Loucy (cell line): ENCODE data around the gene CACHD1.

Experiments used
- H2AFZ ChIP-seq: fragments of 200-600 bp; sonication (generic); 2 replicates; pipeline ENCODE4 v1.6.0; 2016; ENCODE audit warnings: antibody characterized with exemption, mild to moderate bottlenecking, low read length, moderate library complexity
- H3F3A ChIP-seq: fragments of 200-600 bp; 2 replicates; pipeline ENCODE4 v1.6.0; 2016; ENCODE audit warnings: antibody characterized with exemption, low read depth, mild to moderate bottlenecking
- H3K27me3 ChIP-seq: fragments of 200-600 bp; sonication (generic); 2 replicates; pipeline ENCODE4 v1.6.1; 2014; ENCODE audit warnings: low read length, mild to moderate bottlenecking; ENCODE audit not compliant: insufficient read depth, poor library complexity, severe bottlenecking
- H3K36me3 ChIP-seq: fragments of 200-600 bp; sonication (generic); 2 replicates; pipeline ENCODE4 v1.6.1; 2016; ENCODE audit warnings: low read length; ENCODE audit not compliant: insufficient read depth
- H3K4me1 ChIP-seq: fragments of 200-600 bp; sonication (generic); 2 replicates; pipeline ENCODE4 v1.5.1; 2014; ENCODE audit warnings: low read length, mild to moderate bottlenecking; ENCODE audit not compliant: insufficient read depth, poor library complexity, severe bottlenecking
- H3K4me2 ChIP-seq: fragments of 200-600 bp; sonication (generic); 2 replicates; pipeline ENCODE4 v1.6.0; 2014; ENCODE audit warnings: antibody characterized with exemption, low read length, low read depth, mild to moderate bottlenecking; ENCODE audit not compliant: poor library complexity, severe bottlenecking
- H3K4me3 ChIP-seq: fragments of 200-600 bp; sonication (generic); 2 replicates; pipeline ENCODE4 v1.5.1; 2014; ENCODE audit warnings: low read length, mild to moderate bottlenecking, mixed read lengths; ENCODE audit not compliant: poor library complexity, severe bottlenecking
- H3K79me2 ChIP-seq: fragments of 200-600 bp; sonication (generic); 2 replicates; pipeline ENCODE4 v1.6.1; 2014; ENCODE audit warnings: low read length; ENCODE audit not compliant: insufficient read depth
- H3K9ac ChIP-seq: fragments of 200-600 bp; sonication (generic); 2 replicates; pipeline ENCODE4 v1.6.0; 2014; ENCODE audit warnings: mild to moderate bottlenecking, low read depth, low read length, moderate library complexity; ENCODE audit not compliant: poor library complexity, severe bottlenecking
- H3K9me2 ChIP-seq: fragments of 200-600 bp; sonication (generic); replicated peaks from 2 replicates; pipeline ENCODE4 v1.6.1; 2016; ENCODE audit warnings: low read depth, low read length, mixed read lengths
- H3K9me3 ChIP-seq: fragments of 200-600 bp; sonication (generic); 2 replicates; pipeline ENCODE4 v1.6.1; 2014; ENCODE audit warnings: mild to moderate bottlenecking, antibody characterized with exemption, low read length, low read depth; ENCODE audit not compliant: insufficient read depth
- H4K20me1 ChIP-seq: fragments of 200-600 bp; sonication (generic); 2 replicates; pipeline ENCODE4 v1.6.0; 2014; ENCODE audit warnings: antibody characterized with exemption, low read length, mild to moderate bottlenecking; ENCODE audit not compliant: insufficient read depth, poor library complexity, severe bottlenecking
- EZH2phosphoT487 ChIP-seq: fragments of 200-600 bp; IDR thresholded peaks from 2 replicates; pipeline ENCODE4 v1.6.1; 2018; ENCODE audit warnings: antibody characterized with exemption, mild to moderate bottlenecking, moderate library complexity, borderline replicate concordance
- TF ChIP-seq, protein P1 (sequence below): fragments of 200-600 bp; sonication (generic); conservative IDR thresholded peaks from 2 replicates; pipeline ENCODE4 v1.5.1; 2014; ENCODE audit warnings: mild to moderate bottlenecking, antibody characterized with exemption, low read length

CACHD1 gene

DNA sequence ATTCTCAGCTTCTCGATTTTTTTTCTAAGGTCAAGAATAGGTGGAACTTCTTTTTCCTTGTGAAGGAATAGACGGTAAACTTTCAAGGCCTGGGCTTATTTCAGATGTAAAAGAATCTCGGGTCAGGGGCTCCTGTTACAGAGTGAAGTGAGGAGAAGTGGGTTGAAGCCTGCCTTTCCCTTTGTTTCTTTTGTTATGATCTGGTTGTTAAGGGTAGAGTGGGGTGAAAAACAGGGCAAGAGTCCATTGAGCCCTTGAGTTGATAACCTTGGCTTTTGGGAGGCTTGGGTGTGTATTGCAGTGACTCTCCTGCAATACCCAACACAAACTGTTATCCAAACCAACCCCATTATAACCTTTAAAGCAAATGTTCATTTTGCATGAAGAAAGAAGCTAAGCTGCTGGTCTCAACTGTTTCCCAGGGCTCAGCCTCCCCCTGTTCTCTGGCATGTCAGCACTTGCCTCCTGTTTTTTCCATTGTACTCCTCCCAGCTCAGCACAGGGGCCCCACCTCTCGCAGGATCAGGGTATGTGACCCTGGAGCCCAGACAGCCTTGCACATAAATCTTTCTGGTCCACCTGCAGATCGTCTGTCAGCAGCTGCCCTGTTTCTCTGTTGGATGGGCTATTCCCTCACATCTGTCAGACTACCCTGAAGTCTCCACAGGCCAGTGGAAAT lies 102.4 kb downstream of the CACHD1 start:
- H3K4me3 ChIP-seq = no peak overlapping the region
- no peak overlapping the region for H3K4me2 ChIP-seq
- no peaks in the 10 kb centered on the region for H3K9me3 ChIP-seq
- no peaks in the 10 kb centered on the region for H3F3A ChIP-seq
- no peaks in the 10 kb centered on the region for H3K9me2 ChIP-seq
- no peaks in the 10 kb centered on the region for H4K20me1 ChIP-seq
- no peaks in the 10 kb centered on the region for H3K36me3 ChIP-seq
- TF ChIP-seq, protein P1, sequence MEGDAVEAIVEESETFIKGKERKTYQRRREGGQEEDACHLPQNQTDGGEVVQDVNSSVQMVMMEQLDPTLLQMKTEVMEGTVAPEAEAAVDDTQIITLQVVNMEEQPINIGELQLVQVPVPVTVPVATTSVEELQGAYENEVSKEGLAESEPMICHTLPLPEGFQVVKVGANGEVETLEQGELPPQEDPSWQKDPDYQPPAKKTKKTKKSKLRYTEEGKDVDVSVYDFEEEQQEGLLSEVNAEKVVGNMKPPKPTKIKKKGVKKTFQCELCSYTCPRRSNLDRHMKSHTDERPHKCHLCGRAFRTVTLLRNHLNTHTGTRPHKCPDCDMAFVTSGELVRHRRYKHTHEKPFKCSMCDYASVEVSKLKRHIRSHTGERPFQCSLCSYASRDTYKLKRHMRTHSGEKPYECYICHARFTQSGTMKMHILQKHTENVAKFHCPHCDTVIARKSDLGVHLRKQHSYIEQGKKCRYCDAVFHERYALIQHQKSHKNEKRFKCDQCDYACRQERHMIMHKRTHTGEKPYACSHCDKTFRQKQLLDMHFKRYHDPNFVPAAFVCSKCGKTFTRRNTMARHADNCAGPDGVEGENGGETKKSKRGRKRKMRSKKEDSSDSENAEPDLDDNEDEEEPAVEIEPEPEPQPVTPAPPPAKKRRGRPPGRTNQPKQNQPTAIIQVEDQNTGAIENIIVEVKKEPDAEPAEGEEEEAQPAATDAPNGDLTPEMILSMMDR = no peak
- no peak for TF ChIP-seq EZH2phosphoT487
- H3K27me3 ChIP-seq = no peaks in the 10 kb centered on the region
- no peaks in the 10 kb centered on the region for H3K79me2 ChIP-seq
- H3K4me1 ChIP-seq = no peaks in the 10 kb centered on the region
- H2AFZ ChIP-seq = no peak overlapping the region
- H3K9ac ChIP-seq = no peak overlapping the region

DNA sequence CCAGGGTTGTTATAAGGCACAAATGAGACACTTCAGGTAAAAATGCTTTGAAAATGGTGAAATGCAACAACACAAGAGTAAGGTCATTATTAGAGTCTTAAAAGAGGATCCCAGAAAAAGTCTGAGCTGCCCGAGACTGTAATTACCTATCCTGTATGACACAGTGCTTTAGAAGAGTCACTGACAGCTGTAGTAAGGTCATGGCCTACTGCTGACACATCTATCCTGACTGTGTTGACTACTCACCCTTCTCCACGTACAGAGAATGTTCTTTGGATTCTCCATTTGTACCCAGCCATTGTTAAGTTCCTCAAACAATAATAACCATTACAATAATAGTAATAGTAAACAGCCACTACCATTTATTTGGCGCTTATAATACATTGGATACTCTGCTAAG lies 104.4 kb downstream of the CACHD1 start:
- no peaks in the 10 kb centered on the region for H3K9me2 ChIP-seq
- H3K9me3 ChIP-seq = no peaks in the 10 kb centered on the region
- H3F3A ChIP-seq = no peaks in the 10 kb centered on the region
- H3K4me3 ChIP-seq = no peak overlapping the region
- H3K4me1 ChIP-seq = no peaks in the 10 kb centered on the region
- no peaks in the 10 kb centered on the region for H4K20me1 ChIP-seq
- H3K4me2 ChIP-seq = no peak overlapping the region
- TF ChIP-seq, protein P1 = no peak
- TF ChIP-seq EZH2phosphoT487 = no peak
- no peak overlapping the region for H3K9ac ChIP-seq
- H3K79me2 ChIP-seq = no peaks in the 10 kb centered on the region
- no peaks in the 10 kb centered on the region for H3K27me3 ChIP-seq
- H2AFZ ChIP-seq = no peak overlapping the region
- no peaks in the 10 kb centered on the region for H3K36me3 ChIP-seq

DNA sequence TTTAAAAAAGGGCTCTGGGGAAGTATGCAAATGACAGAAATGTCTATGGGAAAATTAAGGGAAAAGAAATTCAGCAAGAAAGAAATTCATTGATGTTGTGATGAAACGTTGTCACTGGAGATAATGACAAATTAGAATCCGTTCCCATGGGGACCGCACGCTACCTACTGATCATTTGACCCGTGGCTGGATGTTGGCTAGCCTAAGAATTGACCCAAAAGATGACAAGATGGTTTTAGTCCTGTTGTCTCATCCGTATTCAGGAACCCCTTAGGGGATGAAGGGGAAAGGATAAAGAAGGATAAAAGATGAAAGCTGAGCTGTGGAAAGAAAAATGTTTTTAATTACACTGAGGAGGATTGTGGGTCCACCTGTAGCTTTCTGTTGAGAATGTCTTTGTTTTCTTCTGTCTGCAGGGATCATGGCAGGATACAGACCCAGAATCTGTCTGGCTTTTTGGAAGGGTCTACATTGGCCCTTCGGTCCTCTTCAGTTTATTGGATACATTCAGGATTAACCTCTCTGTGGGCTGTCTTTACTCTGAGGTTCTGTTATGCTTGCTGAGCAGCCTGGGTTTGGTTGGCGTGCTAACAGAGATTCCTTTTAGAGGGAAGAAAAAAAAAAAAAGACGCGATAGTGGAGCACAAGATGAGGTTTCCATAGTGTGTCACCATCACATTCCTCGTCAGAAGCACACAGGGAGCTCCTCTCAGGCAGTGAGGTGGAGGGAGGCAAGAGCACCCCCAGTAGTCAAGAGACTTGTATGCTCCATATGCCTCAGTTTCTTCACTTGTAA lies 106.2 kb downstream of the CACHD1 start:
- H3K79me2 ChIP-seq = no peaks in the 10 kb centered on the region
- H3K4me3 ChIP-seq = no peak overlapping the region
- no peaks in the 10 kb centered on the region for H3K36me3 ChIP-seq
- no peak overlapping the region for H2AFZ ChIP-seq
- H3K9me2 ChIP-seq = no peaks in the 10 kb centered on the region
- H3K27me3 ChIP-seq = no peaks in the 10 kb centered on the region
- no peaks in the 10 kb centered on the region for H3F3A ChIP-seq
- no peak overlapping the region for H3K9ac ChIP-seq
- no peak for TF ChIP-seq EZH2phosphoT487
- TF ChIP-seq, protein P1 = no peak
- no peak overlapping the region for H3K4me2 ChIP-seq
- no peaks in the 10 kb centered on the region for H4K20me1 ChIP-seq
- H3K4me1 ChIP-seq = no peaks in the 10 kb centered on the region
- no peaks in the 10 kb centered on the region for H3K9me3 ChIP-seq
